Fibroblast of lung (primary cell): ENCODE results near the gene KDM5B. TPM values are rescaled to one million over a fixed set of nuclear protein-coding genes. Genes with fewer than 3 reads are reported as not detected.

Experiments used
- DNase-seq, 2 donors: peaks; one replicate each; pipeline versions ENCODE4 v3.0.0 to v3.0.0-alpha.2; 2010; ENCODE audit warnings: low read depth in 2 of 2
- H2AFZ ChIP-seq: 2 replicates; pipeline ENCODE4 v1.5.1; 2012; ENCODE audit warnings: low read length, control low read depth, inconsistent platforms
- H3K27ac ChIP-seq: 2 replicates; pipeline ENCODE4 v1.5.1; 2011; ENCODE audit warnings: low read length, control low read depth; ENCODE audit not compliant: insufficient read depth
- H3K27me3 ChIP-seq: 2 replicates; pipeline ENCODE4 v1.5.1; 2011; ENCODE audit warnings: mild to moderate bottlenecking, low read length; ENCODE audit not compliant: control insufficient read depth, insufficient read depth
- H3K36me3 ChIP-seq: 2 replicates; pipeline ENCODE4 v1.5.1; 2011; ENCODE audit warnings: low read length; ENCODE audit not compliant: control insufficient read depth, insufficient read depth
- H3K4me1 ChIP-seq: 2 replicates; pipeline ENCODE4 v1.5.1; 2011; ENCODE audit warnings: low read length; ENCODE audit not compliant: control insufficient read depth, insufficient read depth; ENCODE audit errors: extremely low read depth
- H3K4me2 ChIP-seq: 2 replicates; pipeline ENCODE4 v1.5.1; 2011; ENCODE audit warnings: low read length, control low read depth; ENCODE audit not compliant: insufficient read depth; ENCODE audit errors: extremely low read depth
- H3K4me3 ChIP-seq, 4 experiments: fragments of 200-600 bp in 1 of 4; sonication (generic) in 1 of 4; replicated peaks in 1 of 4; 2 replicates each; pipeline ENCODE4 v1.5.1; 2011 to 2016; ENCODE audit warnings: low read length in 4 of 4, low read depth in 3 of 4, mild to moderate bottlenecking in 3 of 4, control low read depth in 2 of 4, inconsistent platforms in 1 of 4, mixed read lengths in 1 of 4; ENCODE audit not compliant: insufficient read depth in 1 of 4; ENCODE audit errors: control extremely low read depth in 1 of 4
- H3K79me2 ChIP-seq: 2 replicates; pipeline ENCODE4 v1.5.1; 2012; ENCODE audit warnings: mild to moderate bottlenecking, low read length, inconsistent platforms; ENCODE audit not compliant: control insufficient read depth, insufficient read depth
- H3K9ac ChIP-seq: 2 replicates; pipeline ENCODE4 v1.5.1; 2011; ENCODE audit warnings: mild to moderate bottlenecking, low read length, control low read depth; ENCODE audit not compliant: insufficient read depth
- H3K9me3 ChIP-seq: 2 replicates; pipeline ENCODE4 v1.5.1; 2012; ENCODE audit warnings: low read depth, low read length; ENCODE audit not compliant: control insufficient read depth, insufficient read depth
- H4K20me1 ChIP-seq: 2 replicates; pipeline ENCODE4 v1.5.1; 2011; ENCODE audit warnings: low read length; ENCODE audit not compliant: control insufficient read depth, insufficient read depth; ENCODE audit errors: extremely low read depth
- CTCF ChIP-seq, 2 donors: IDR thresholded peaks in 1 of 2; conservative IDR thresholded peaks in 1 of 2; 1 replicate in 1 of 2; 2 replicates in 1 of 2; pipeline ENCODE4 v1.5.1; 2011 to 2012; ENCODE audit warnings: low read length in 2 of 2, control low read depth in 1 of 2, inconsistent platforms in 1 of 2, low read depth in 1 of 2, mild to moderate bottlenecking in 1 of 2
- EZH2 ChIP-seq: IDR thresholded peaks from 2 replicates; pipeline ENCODE4 v1.5.1; 2012; ENCODE audit warnings: low read length, control low read depth, mild to moderate bottlenecking; ENCODE audit errors: missing control alignments
- polyA plus RNA-seq, 2 donors: library from polyadenylated mRNA; depleted of rRNA in 1 of 2; stranded (reverse) in 1 of 2; unstranded in 1 of 2; fragments of >200 nt; gene quantifications; 2 replicates each; pipeline ENCODE4 v1.2.1, GENCODE V29; 2011 to 2012; ENCODE audit warnings: missing spikeins in 1 of 2
- total RNA-seq: library from RNA; depleted of rRNA; stranded (reverse); fragments of >200 nt; gene quantifications from 2 replicates; pipeline ENCODE4 v1.2.1, GENCODE V29; 2014

The KDM5B gene
- total and polyA plus RNA-seq, 2 donors (not counting 1 experiment from before 2014, with no cell fraction given) = 52.0 to 82.2 TPM

- no peak overlapping the region for H3K27ac ChIP-seq
- no peaks in the 10 kb centered on the region for H4K20me1 ChIP-seq
- TF ChIP-seq EZH2 (no peak), CTCF (conservative IDR thresholded peaks at IDR 0.05 in 1 of 2, IDR thresholded peaks at IDR 0.05 in 1 of 2; ENCODE audit: low read depth in 1 of 2, low read length in 2 of 2) (no peak)
- no peak for DNase-seq
- H3K79me2 ChIP-seq = no peaks in the 10 kb centered on the region
- no peak overlapping the region for H3K9ac ChIP-seq
- H3K9me3 ChIP-seq = no peaks in the 10 kb centered on the region
- H3K4me1 ChIP-seq = peaks cover 2% of the 10 kb centered on the region
- peaks cover 12% of the 10 kb centered on the region for H3K27me3 ChIP-seq
- no peak overlapping the region for H3K4me2 ChIP-seq
- H3K36me3 ChIP-seq = no peaks in the 10 kb centered on the region
- no peak overlapping the region for H3K4me3 ChIP-seq
- no peak overlapping the region for H2AFZ ChIP-seq
Observed at GRCh38 chr1:202815120-202815519, 6.9 kb upstream of the KDM5B start.

- no peak for TF ChIP-seq CTCF (conservative IDR thresholded peaks at IDR 0.05 in 1 of 2, IDR thresholded peaks at IDR 0.05 in 1 of 2; ENCODE audit: low read depth in 1 of 2, low read length in 2 of 2)
- no peak for TF ChIP-seq EZH2
- Histone ChIP-seq H3K4me1 (peaks cover 2% of the 10 kb centered on the region), H3K9me3 (no peaks in the 10 kb centered on the region), H3K9ac (no peak overlapping the region), H3K4me2 (no peak overlapping the region), H3K4me3 (peak overlapping the region in 1 of 4 experiments; percentile 85), H2AFZ (no peak overlapping the region), H3K79me2 (peaks cover 8% of the 10 kb centered on the region), H3K36me3 (no peaks in the 10 kb centered on the region), H3K27ac (no peak overlapping the region), H4K20me1 (no peaks in the 10 kb centered on the region), H3K27me3 (peaks cover 7% of the 10 kb centered on the region)
- DNase-seq = no peak
Observed at GRCh38 chr1:202812176-202813026, 4.2 kb upstream of the KDM5B start.

GRCh38 chr1:202811296-202812175 is 3.3 kb upstream of the KDM5B start:
- peaks cover 16% of the 10 kb centered on the region for H3K79me2 ChIP-seq
- peak overlapping the region; percentile 70 for H3K9ac ChIP-seq
- H2AFZ ChIP-seq = peak overlapping the region; percentile 81
- H4K20me1 ChIP-seq = no peaks in the 10 kb centered on the region
- no peaks in the 10 kb centered on the region for H3K9me3 ChIP-seq
- H3K27me3 ChIP-seq = peaks cover 2% of the 10 kb centered on the region
- no peaks in the 10 kb centered on the region for H3K36me3 ChIP-seq
- H3K27ac ChIP-seq = no peak overlapping the region
- TF ChIP-seq EZH2 = no peak
- TF ChIP-seq CTCF (conservative IDR thresholded peaks at IDR 0.05 in 1 of 2, IDR thresholded peaks at IDR 0.05 in 1 of 2; ENCODE audit: low read depth in 1 of 2, low read length in 2 of 2) = no peak
- H3K4me1 ChIP-seq = peaks cover 2% of the 10 kb centered on the region
- H3K4me2 ChIP-seq = peak overlapping the region; percentile 99
- DNase-seq = peak in 1 of 2 donors; percentile 8
- H3K4me3 ChIP-seq = peak overlapping the region; percentile 68 to 85 (median 78)
